Ishikawa (cell line): ENCODE results near the gene RIMS1.

Experiments used
- CEBPB ChIP-seq: IDR thresholded peaks from 2 replicates; pipeline ENCODE4 v1.6.1; 2012
- CREB1 ChIP-seq: IDR thresholded peaks from 2 replicates; pipeline ENCODE4 v1.6.1; 2012; ENCODE audit warnings: low read depth
- EGR1 ChIP-seq: IDR thresholded peaks from 2 replicates; pipeline ENCODE4 v1.6.1; 2012
- EP300 ChIP-seq: IDR thresholded peaks from 2 replicates; pipeline ENCODE4 v1.6.1; 2012; ENCODE audit warnings: borderline replicate concordance
- FOXM1 ChIP-seq: IDR thresholded peaks from 2 replicates; pipeline ENCODE4 v1.6.1; 2012; ENCODE audit warnings: low read depth, borderline replicate concordance
- MAX ChIP-seq: IDR thresholded peaks from 2 replicates; pipeline ENCODE4 v1.6.1; 2012
- NFIC ChIP-seq: IDR thresholded peaks from 2 replicates; pipeline ENCODE4 v1.6.1; 2012
- RAD21 ChIP-seq: IDR thresholded peaks from 2 replicates; pipeline ENCODE4 v1.6.1; 2012; ENCODE audit warnings: low read depth
- REST ChIP-seq: IDR thresholded peaks from 2 replicates; pipeline ENCODE4 v1.6.1; 2012; ENCODE audit warnings: low read depth, mild to moderate bottlenecking
- TAF1 ChIP-seq: IDR thresholded peaks from 2 replicates; pipeline ENCODE4 v1.6.1; 2012; ENCODE audit warnings: low read depth, mild to moderate bottlenecking
- TCF12 ChIP-seq: IDR thresholded peaks from 2 replicates; pipeline ENCODE4 v1.6.1; 2012; ENCODE audit warnings: low read depth
- TEAD4 ChIP-seq: IDR thresholded peaks from 2 replicates; pipeline ENCODE4 v1.6.1; 2012
- USF1 ChIP-seq: IDR thresholded peaks from 2 replicates; pipeline ENCODE4 v1.6.1; 2012
- YY1 ChIP-seq: IDR thresholded peaks from 2 replicates; pipeline ENCODE4 v1.6.1; 2012; ENCODE audit warnings: low read depth
- ZBTB7A ChIP-seq: IDR thresholded peaks from 2 replicates; pipeline ENCODE4 v1.6.1; 2012; ENCODE audit warnings: low read depth

The RIMS1 gene

GRCh38 chr6:72102561-72102960 is 216.2 kb downstream of the RIMS1 start:
- TF ChIP-seq MAX: no peak
- no peak for TF ChIP-seq EGR1
- no peak for TF ChIP-seq REST
- no peak for TF ChIP-seq CREB1
- no peak for TF ChIP-seq FOXM1
- TF ChIP-seq RAD21: no peak
- TF ChIP-seq TCF12: no peak

- no peak for TF ChIP-seq MAX
- no peak for TF ChIP-seq USF1
- no peak for TF ChIP-seq TAF1
- TF ChIP-seq TEAD4: no peak
- TF ChIP-seq RAD21: no peak
- no peak for TF ChIP-seq TCF12
- TF ChIP-seq EGR1: no peak
- TF ChIP-seq NFIC: no peak
- no peak for TF ChIP-seq FOXM1
Observed at GRCh38 chr6:72111611-72112010, 225.3 kb downstream of the RIMS1 start.

GRCh38 chr6:72130327-72130726 is 244.0 kb downstream of the RIMS1 start:
- no peak for TF ChIP-seq CEBPB
- TF ChIP-seq TAF1: no peak
- no peak for TF ChIP-seq TEAD4
- TF ChIP-seq NFIC: no peak
- no peak for TF ChIP-seq EP300
- no peak for TF ChIP-seq CREB1
- no peak for TF ChIP-seq TCF12
- no peak for TF ChIP-seq FOXM1
- TF ChIP-seq YY1: no peak
- TF ChIP-seq RAD21: no peak
- TF ChIP-seq MAX: no peak
- TF ChIP-seq USF1: no peak
- no peak for TF ChIP-seq REST
- no peak for TF ChIP-seq ZBTB7A
- no peak for TF ChIP-seq EGR1

- TF ChIP-seq MAX: no peak
- TF ChIP-seq RAD21: no peak
Observed at GRCh38 chr6:72132427-72132826, 246.1 kb downstream of the RIMS1 start.

- TF ChIP-seq TEAD4 (no peak), TCF12 (no peak), RAD21 (no peak)
Observed at GRCh38 chr6:72132851-72133250, 246.5 kb downstream of the RIMS1 start.

- TF ChIP-seq CREB1: no peak
- no peak for TF ChIP-seq TAF1
- TF ChIP-seq TCF12: no peak
- no peak for TF ChIP-seq ZBTB7A
- TF ChIP-seq MAX: no peak
- no peak for TF ChIP-seq REST
Observed at GRCh38 chr6:72133324-72133723, 247.0 kb downstream of the RIMS1 start.
